HepG2 (cell line): ENCODE measurements around the gene ATP11A. TPM values are rescaled to one million over a fixed set of nuclear protein-coding genes. Genes with fewer than 3 reads are reported as not detected.

Experiments
- ATAC-seq: fragments of 200-7000 bp; cut with Tn5 transposase; 3 replicates; pipeline ENCODE4 v1.9.1; 2020; ENCODE audit warnings: mild to moderate bottlenecking, moderate library complexity
- BruUV-seq: library from RNA; stranded (reverse); fragments of 400-500 nt; replicated peaks from 2 replicates; lab custom pipeline; 2021; lab: Mats Ljungman, UMichigan
- CTCF ChIA-PET: fragments of 300-600 bp; formaldehyde crosslinking; extraction: SDS; loops from one replicate; lab custom pipeline; 2021; ENCODE audit warnings: low total read pairs, inconsistent platforms, low intra/inter-chr PET ratio; lab: Yijun Ruan, JAX
- POLR2A ChIA-PET: fragments of 350-600 bp; sonication (Branson Sonifier 250); formaldehyde crosslinking; loops from one replicate; lab custom pipeline; 2020; ENCODE audit warnings: antibody characterized with exemption, inconsistent platforms; lab: Yijun Ruan, JAX
- DNase-seq: peaks from one replicate; pipeline ENCODE4 v3.0.0-alpha.2; 2015; ENCODE audit warnings: low spot score
- FAIRE-seq: peaks from 3 replicates; lab custom pipeline; 2011; peaks lifted over from hg19 to GRCh38; lab: Jason Lieb, UNC
- H2AFZ ChIP-seq: one replicate; pipeline ENCODE4 v1.6.1; 2011; ENCODE audit warnings: low read length, inconsistent platforms
- H3K27ac ChIP-seq: fragments of 300-600 bp; 3 replicates; pipeline ENCODE4 v1.8.0; 2011; ENCODE audit warnings: mixed run types, mild to moderate bottlenecking, mixed read lengths, low read length, inconsistent platforms; ENCODE audit not compliant: insufficient read depth; ENCODE audit errors: extremely low read length
- H3K27me3 ChIP-seq, 2 experiments: fragments of 200-600 bp in 1 of 2; 2 replicates in 1 of 2; 3 replicates in 1 of 2; pipeline versions ENCODE4 v1.6.0 to v1.8.0; 2011; ENCODE audit warnings: low read length in 2 of 2, mild to moderate bottlenecking in 2 of 2, moderate library complexity in 2 of 2, inconsistent platforms in 1 of 2; ENCODE audit not compliant: insufficient read depth in 2 of 2, control insufficient read depth in 1 of 2
- H3K36me3 ChIP-seq, 2 experiments: fragments of 200-600 bp in 1 of 2; replicated peaks in 1 of 2; 2 replicates in 1 of 2; 3 replicates in 1 of 2; pipeline versions ENCODE4 v1.5.1 to v1.8.0; 2011; ENCODE audit warnings: low read length in 2 of 2, inconsistent platforms in 1 of 2; ENCODE audit not compliant: insufficient read depth in 2 of 2, control insufficient read depth in 1 of 2
- H3K4me1 ChIP-seq: 2 replicates; pipeline ENCODE4 v1.5.1; 2012; ENCODE audit warnings: low read length, inconsistent platforms; ENCODE audit not compliant: insufficient read depth
- H3K4me2 ChIP-seq: 2 replicates; pipeline ENCODE4 v1.6.0; 2011; ENCODE audit warnings: low read depth, low read length, inconsistent platforms
- H3K4me3 ChIP-seq, 3 experiments: fragments of 200-600 bp in 1 of 3; sonication (generic), shearing (Covaris generic) in 1 of 3; replicated peaks in 1 of 3; 2 replicates each; pipeline ENCODE4 v1.5.1; 2011 to 2016; ENCODE audit warnings: low read length in 3 of 3, inconsistent platforms in 2 of 3, low read depth in 2 of 3, mild to moderate bottlenecking in 2 of 3, control low read depth in 1 of 3, mixed read lengths in 1 of 3; ENCODE audit not compliant: insufficient read depth in 1 of 3
- H3K79me2 ChIP-seq: one replicate; pipeline ENCODE4 v1.6.1; 2011; ENCODE audit warnings: low read length, inconsistent platforms; ENCODE audit not compliant: insufficient read depth
- H3K9ac ChIP-seq: 2 replicates; pipeline ENCODE4 v1.6.0; 2011; ENCODE audit warnings: mild to moderate bottlenecking, low read depth, low read length, inconsistent platforms; ENCODE audit not compliant: insufficient read depth
- H3K9me3 ChIP-seq: 2 replicates; pipeline ENCODE4 v1.5.1; 2012; ENCODE audit warnings: mild to moderate bottlenecking, low read length
- H4K20me1 ChIP-seq: 2 replicates; pipeline ENCODE4 v1.6.0; 2011; ENCODE audit warnings: inconsistent platforms, mild to moderate bottlenecking, low read length, moderate library complexity; ENCODE audit not compliant: insufficient read depth
- FOXA3 ChIP-seq: IDR thresholded peaks from 2 replicates; pipeline ENCODE4 v1.6.1; 2016; ENCODE audit warnings: missing genetic modification reagents, missing compliant biosample characterization
- PRDM10 ChIP-seq: sonication (generic); formaldehyde crosslinking; IDR thresholded peaks from 2 replicates; pipeline ENCODE4 v1.4.0; 2020; ENCODE audit warnings: low read depth, missing genetic modification reagents
- TRIM22 ChIP-seq: fragments of 450-650 bp; IDR thresholded peaks from 2 replicates; pipeline ENCODE4 v1.6.1; 2017
- ZBTB4 ChIP-seq: sonication (generic); formaldehyde crosslinking; IDR thresholded peaks from 2 replicates; pipeline ENCODE4 v1.4.0; 2020; ENCODE audit warnings: missing genetic modification reagents, mild to moderate bottlenecking, borderline replicate concordance
- ZNF33B ChIP-seq: sonication (generic); formaldehyde crosslinking; IDR thresholded peaks from 2 replicates; pipeline ENCODE4 v1.5.1; 2020; ENCODE audit warnings: mild to moderate bottlenecking, missing genetic modification reagents
- ZNF687 ChIP-seq: sonication (generic); formaldehyde crosslinking; IDR thresholded peaks from 2 replicates; pipeline ENCODE4 v1.5.1; 2020; ENCODE audit warnings: mild to moderate bottlenecking, missing genetic modification reagents, moderate library complexity
- WGBS: methylation state at CpG from one replicate; pipeline ENCODE4 v1.1.6; 2017; ENCODE audit warnings: low lambda C conversion rate; 5-methylcytosine and 5-hydroxymethylcytosine counted together
- in situ Hi-C: cut with HindIII; loops from 2 replicates; pipeline ENCODE4 v1.10.0; 2017; ENCODE audit warnings: low pct_unique_long_range_greater_than_20kb; ENCODE audit not compliant: extremely low pct_ligation_motif_present
- intact Hi-C: fragments of 100-400 bp; cut with micrococcal nuclease; formaldehyde crosslinking; loops from one replicate; pipeline ENCODE4 v1.10.0; 2022; ENCODE audit not compliant: unreplicated experiment
- polyA plus RNA-seq, 8 experiments: library from polyadenylated mRNA; depleted of rRNA in 3 of 8; stranded (reverse) in 7 of 8; unstranded in 1 of 8; fragments of >200 nt; fragmentation: Illumina TruSeq in 4 of 8; extraction: Trizol in 4 of 8; gene quantifications; 2 replicates each; pipeline versions ENCODE4 v1.2.1 to v1.2.3, GENCODE V29; 2011 to 2016; ENCODE audit warnings: low read depth in 4 of 8, missing spikeins in 1 of 8, mixed read lengths in 1 of 8; ENCODE audit not compliant: insufficient read depth in 1 of 8
- total RNA-seq, 5 experiments: library from RNA; depleted of rRNA; stranded (reverse); fragments of >200 nt; fragmentation: Illumina TruSeq; extraction: Trizol; gene quantifications; 2 replicates each; pipeline ENCODE4 v1.2.3, GENCODE V29; 2016; ENCODE audit warnings: low read depth in 1 of 5
- TF ChIP-seq, protein P1 (sequence below): IDR thresholded peaks from 2 replicates; pipeline ENCODE4 v1.6.1; 2012; ENCODE audit warnings: inconsistent platforms

ATP11A gene
- total and polyA plus RNA-seq, 2 of the 13 experiments (the other 11 are each of a cell fraction or from before 2014, with no cell fraction given): 18.4 to 20.1 TPM

DNA sequence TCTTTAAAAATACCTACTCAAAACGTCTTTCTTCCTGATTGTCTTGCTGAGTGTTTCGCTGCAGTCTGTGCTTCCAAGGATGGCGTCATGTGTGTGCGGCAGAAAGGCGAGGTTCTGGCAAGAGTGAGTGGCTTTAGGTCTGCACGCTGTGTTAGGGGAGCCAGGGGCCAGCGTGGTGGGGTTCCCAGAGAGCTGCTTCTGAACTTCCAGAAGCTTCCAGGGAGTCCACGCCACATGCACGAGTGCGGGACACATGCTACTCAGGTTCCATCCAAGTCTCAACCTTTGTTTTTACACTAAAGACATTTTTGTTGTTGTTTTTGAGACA is 67.9 kb downstream of the ATP11A start:
- peaks cover 75% of the 10 kb centered on the region for H3K4me1 ChIP-seq
- H3K4me3 ChIP-seq: peak overlapping the region in 2 of 3 experiments; percentile 7 to 53; a peak in 2 of 6 replicates
- H3K36me3 ChIP-seq: peaks cover 11 to 26% of the 10 kb centered on the region in 2 experiments; a peak in 4 of 5 replicates
- peak overlapping the region; percentile 73 for H3K4me2 ChIP-seq
- BruUV-seq: no TSS peak
- H3K9me3 ChIP-seq: no peaks in the 10 kb centered on the region
- H4K20me1 ChIP-seq: peaks cover 21% of the 10 kb centered on the region
- peak overlapping the region; percentile 72 for H3K9ac ChIP-seq
- ChIA-PET POLR2A (interaction anchor here (0.6 to 1.7 kb wide), 8 partner anchors 37 to 195 kb away, joined by 3 to 10 read pairs (median 6); partner anchors contain the start of gene TUBGCP3), CTCF (no interaction called here)
- WGBS: 86% methylated on average over 8 of the region's 10 CpGs
- ATAC-seq: no peak
- peak overlapping the region; percentile 91 for H3K27ac ChIP-seq
- H3K27me3 ChIP-seq: no peaks in the 10 kb centered on the region
- DNase-seq: no peak
- in situ Hi-C loops: no loop called here
- H3K79me2 ChIP-seq: peaks cover 70% of the 10 kb centered on the region
- intact Hi-C loops: loop anchor here (1.0 to 2.0 kb wide), 2 partner anchors 36 to 69 kb away; no protein-coding TSS in a partner anchor
- no peak overlapping the region for H2AFZ ChIP-seq
- no peak for FAIRE-seq
- TF ChIP-seq ZNF687 (CRISPR knock-in tag) (peak; percentile 72), ZBTB4 (CRISPR knock-in tag) (no peak), PRDM10 (CRISPR knock-in tag) (no peak), TRIM22 (no peak), FOXA3 (CRISPR knock-in tag) (no peak), ZNF33B (CRISPR knock-in tag) (no peak)
- TF ChIP-seq, protein P1, sequence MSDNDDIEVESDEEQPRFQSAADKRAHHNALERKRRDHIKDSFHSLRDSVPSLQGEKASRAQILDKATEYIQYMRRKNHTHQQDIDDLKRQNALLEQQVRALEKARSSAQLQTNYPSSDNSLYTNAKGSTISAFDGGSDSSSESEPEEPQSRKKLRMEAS: no peak
